ENCODE measurements around the gene AWAT1. TPM values are rescaled to one million over a fixed set of nuclear protein-coding genes. Genes with fewer than 3 reads are reported as not detected.
"Not testable (repeated sequence)": the region's sequence is repeated elsewhere in the genome, so short reads cannot be mapped to it uniquely, and the experiment has no call there.

AWAT1 gene
- total and polyA plus RNA-seq, 2 donors = not detected

DNA sequence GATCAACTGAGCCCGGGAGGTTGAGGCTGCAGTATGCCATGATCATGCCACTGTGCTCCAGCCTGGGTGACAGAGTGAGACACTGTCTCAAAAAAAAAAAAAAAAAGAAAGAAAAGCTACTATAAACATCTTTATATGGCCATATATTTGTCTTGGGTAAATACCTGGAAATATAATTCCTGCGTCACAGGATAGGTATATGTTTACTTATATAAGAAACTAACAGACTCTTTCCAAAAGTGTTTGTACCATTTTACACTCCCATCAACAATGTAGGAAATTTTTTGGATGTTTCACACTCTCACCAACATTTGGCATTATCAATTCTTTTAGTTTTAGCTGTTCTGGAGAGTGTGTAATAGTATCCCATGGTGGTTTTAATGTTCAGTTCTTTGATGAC lies 12.8 kb downstream of the AWAT1 start:
- Histone ChIP-seq H3K36me3 (ENCODE audit: insufficient read depth) (no peaks in the 10 kb centered on the region), H3K27ac (ENCODE audit: low read depth) (no peak overlapping the region), H3K4me3 (ENCODE audit: low read depth, low read length) (no peak overlapping the region), H3K4me1 (ENCODE audit: insufficient read depth) (no peaks in the 10 kb centered on the region)
- 89% methylated on average over 2 of the region's 2 CpGs for WGBS
- DNase-seq (ENCODE audit: extremely low spot score) = no peak

GRCh38 chrX:70252491-70252890 lies 18.0 kb downstream of the AWAT1 start:
- Histone ChIP-seq H3K4me1 (ENCODE audit: insufficient read depth) (no peaks in the 10 kb centered on the region), H3K27ac (ENCODE audit: low read depth) (no peak overlapping the region), H3K4me3 (ENCODE audit: low read depth, low read length) (no peak overlapping the region), H3K36me3 (ENCODE audit: insufficient read depth) (no peaks in the 10 kb centered on the region)
- WGBS = 41% methylated on average over 2 of the region's 2 CpGs
- no peak for DNase-seq (ENCODE audit: extremely low spot score)

- H3K4me3 ChIP-seq (ENCODE audit: low read depth, low read length) = no peak overlapping the region
- H3K36me3 ChIP-seq (ENCODE audit: insufficient read depth) = no peaks in the 10 kb centered on the region
- H3K4me1 ChIP-seq (ENCODE audit: insufficient read depth) = no peaks in the 10 kb centered on the region
- H3K27ac ChIP-seq (ENCODE audit: low read depth) = no peak overlapping the region
- DNase-seq (ENCODE audit: extremely low spot score) = no peak
- WGBS = 91% methylated on average over 3 of the region's 3 CpGs
These were observed 19.1 kb downstream of the AWAT1 start for GRCh38 chrX:70253377-70254062.

GRCh38 chrX:70254063-70254400 lies 19.6 kb downstream of the AWAT1 start:
- H3K27ac ChIP-seq (ENCODE audit: low read depth) = no peak overlapping the region
- no peaks in the 10 kb centered on the region for H3K36me3 ChIP-seq (ENCODE audit: insufficient read depth)
- no peaks in the 10 kb centered on the region for H3K4me1 ChIP-seq (ENCODE audit: insufficient read depth)
- DNase-seq (ENCODE audit: extremely low spot score) = no peak
- WGBS = 84% methylated on average over 1 of the region's 1 CpG
- H3K4me3 ChIP-seq (ENCODE audit: low read depth, low read length) = no peak overlapping the region

DNA sequence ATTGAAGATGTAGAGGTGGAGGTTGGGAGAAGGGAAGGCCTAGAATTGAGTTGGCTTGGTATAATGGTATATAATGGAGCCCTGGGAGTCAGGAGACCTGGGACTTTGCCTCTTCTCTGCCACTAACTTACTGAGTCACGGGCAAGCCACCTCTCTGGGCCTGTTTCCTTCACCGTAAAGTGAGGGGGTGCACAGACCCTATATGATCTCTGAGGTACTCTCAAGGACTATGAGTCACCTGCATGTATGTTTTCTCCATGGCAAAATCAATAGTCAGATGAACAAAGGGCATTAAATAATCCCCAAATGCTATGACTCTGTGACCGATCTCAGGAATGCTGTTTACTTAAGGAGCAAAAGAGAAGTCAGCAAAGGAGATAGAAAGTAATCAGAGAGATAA lies 20.5 kb downstream of the AWAT1 start:
- no peak overlapping the region for H3K27ac ChIP-seq (ENCODE audit: low read depth)
- DNase-seq (ENCODE audit: extremely low spot score) = no peak
- H3K36me3 ChIP-seq (ENCODE audit: insufficient read depth) = peaks cover 2% of the 10 kb centered on the region
- no peak overlapping the region for H3K4me3 ChIP-seq (ENCODE audit: low read depth, low read length)
- no peaks in the 10 kb centered on the region for H3K4me1 ChIP-seq (ENCODE audit: insufficient read depth)
- 80% methylated on average over 3 of the region's 3 CpGs for WGBS

GRCh38 chrX:70255452-70255851 lies 21.0 kb downstream of the AWAT1 start:
- no peak overlapping the region for H3K27ac ChIP-seq (ENCODE audit: low read depth)
- DNase-seq (ENCODE audit: extremely low spot score) = no peak
- WGBS = 34% methylated on average over 2 of the region's 2 CpGs

GRCh38 chrX:70257423-70258288 lies 23.2 kb downstream of the AWAT1 start:
- DNase-seq (ENCODE audit: extremely low spot score) = no peak
- H3K36me3 ChIP-seq (ENCODE audit: insufficient read depth) = peaks cover 2% of the 10 kb centered on the region
- H3K4me3 ChIP-seq (ENCODE audit: low read depth, low read length) = no peak overlapping the region
- no peak overlapping the region for H3K27ac ChIP-seq (ENCODE audit: low read depth)
- WGBS = 83% methylated on average over 5 of the region's 5 CpGs
- H3K4me1 ChIP-seq (ENCODE audit: insufficient read depth) = no peaks in the 10 kb centered on the region

More at GRCh38 chrX:70255452-70255851, 21.0 kb downstream of the AWAT1 start:
- H3K36me3 ChIP-seq (ENCODE audit: insufficient read depth) = peaks cover 2% of the 10 kb centered on the region
- H3K4me3 ChIP-seq (ENCODE audit: low read depth, low read length) = no peak overlapping the region
- no peaks in the 10 kb centered on the region for H3K4me1 ChIP-seq (ENCODE audit: insufficient read depth)

- 68% methylated on average over 4 of the region's 4 CpGs for WGBS
- Histone ChIP-seq H3K4me3 (ENCODE audit: low read depth, low read length) (no peak within 1 kb of the TSS), H3K27ac (ENCODE audit: low read depth) (no peak within 1 kb of the TSS), H3K36me3 (ENCODE audit: insufficient read depth) (peaks cover 2% of the 10 kb centered on the region), H3K4me1 (ENCODE audit: insufficient read depth) (no peaks in the 10 kb centered on the region)
- no peak for DNase-seq (ENCODE audit: extremely low spot score)
These were observed 25.6 kb downstream of the AWAT1 start, which contains the start of gene P2RY4 for GRCh38 chrX:70260104-70260503. Gene P2RY4 (minus strand): TSS chrX:70260204. CDS start chrX:70259624, 580 bp downstream.

- DNase-seq (ENCODE audit: extremely low spot score) = no peak
- no peak overlapping the region for H3K4me3 ChIP-seq (ENCODE audit: low read depth, low read length)
- no peak overlapping the region for H3K27ac ChIP-seq (ENCODE audit: low read depth)
- peaks cover 2% of the 10 kb centered on the region for H3K36me3 ChIP-seq (ENCODE audit: insufficient read depth)
- 19% methylated on average over 7 of the region's 7 CpGs for WGBS
- H3K4me1 ChIP-seq (ENCODE audit: insufficient read depth) = no peaks in the 10 kb centered on the region
These were observed 28.6 kb downstream of the AWAT1 start for GRCh38 chrX:70262952-70263567.

- no peak for DNase-seq (ENCODE audit: extremely low spot score)
- WGBS = 25% methylated on average over 3 of the region's 3 CpGs
- Histone ChIP-seq H3K4me1 (ENCODE audit: insufficient read depth) (no peaks in the 10 kb centered on the region), H3K27ac (ENCODE audit: low read depth) (no peak overlapping the region), H3K4me3 (ENCODE audit: low read depth, low read length) (no peak overlapping the region), H3K36me3 (ENCODE audit: insufficient read depth) (no peaks in the 10 kb centered on the region)
These were observed 30.3 kb downstream of the AWAT1 start for GRCh38 chrX:70264784-70265183.

DNA sequence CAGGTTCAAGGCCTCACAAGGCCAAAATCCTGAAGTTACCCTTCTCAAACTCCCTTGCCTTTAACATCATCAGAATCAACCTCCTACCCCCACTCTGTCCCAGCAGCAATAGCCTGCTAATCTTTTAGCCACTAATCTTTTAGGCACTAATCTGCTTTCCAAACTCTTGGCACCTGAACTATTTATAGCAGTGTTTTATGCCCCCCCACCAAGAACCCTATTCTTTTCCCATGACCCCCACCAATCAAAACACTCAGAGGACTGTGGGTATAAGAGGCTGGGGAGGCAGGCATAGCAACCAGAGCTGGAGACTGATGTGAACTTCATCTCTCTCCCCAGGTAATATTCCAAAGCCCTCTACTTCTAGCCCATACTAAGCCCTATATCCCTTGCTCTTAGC lies 33.6 kb downstream of the AWAT1 start, which contains the start of gene ARR3:
ARR3 (plus strand) TSS at position 301 of the 400 bp plus-strand sequence. CDS start 1,052 bp downstream, outside the sequence.
- H3K27ac ChIP-seq (ENCODE audit: low read depth) = no peak within 1 kb of the TSS
- no peaks in the 10 kb centered on the region for H3K4me1 ChIP-seq (ENCODE audit: insufficient read depth)
- DNase-seq (ENCODE audit: extremely low spot score) = no peak
- H3K4me3 ChIP-seq (ENCODE audit: low read depth, low read length) = no peak within 1 kb of the TSS
- H3K36me3 ChIP-seq (ENCODE audit: insufficient read depth) = no peaks in the 10 kb centered on the region

DNA sequence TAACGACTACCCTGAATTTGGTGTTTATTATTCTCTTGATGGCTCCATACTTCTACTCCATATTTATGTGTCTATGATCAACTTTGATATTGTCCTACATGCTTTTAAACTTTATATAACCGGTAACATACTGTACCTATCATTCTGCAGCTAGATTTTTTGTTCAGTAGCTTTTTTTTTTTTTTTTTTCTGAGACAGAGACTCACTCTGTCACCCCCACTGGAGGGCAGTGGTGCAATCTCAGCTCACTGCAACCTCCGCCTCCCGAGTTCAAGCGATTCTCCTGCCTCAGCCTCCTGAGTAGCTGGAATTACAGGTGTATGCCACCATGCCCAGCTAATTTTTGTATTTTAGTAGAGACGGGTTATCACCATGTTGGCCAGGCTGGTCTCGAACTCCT lies 39.6 kb downstream of the AWAT1 start:
- H3K4me1 ChIP-seq (ENCODE audit: insufficient read depth); DNase-seq (ENCODE audit: extremely low spot score); H3K27ac ChIP-seq (ENCODE audit: low read depth); H3K4me3 ChIP-seq (ENCODE audit: low read depth, low read length); H3K36me3 ChIP-seq (ENCODE audit: insufficient read depth): not testable (repeated sequence)
- 82% methylated on average over 7 of the region's 7 CpGs for WGBS

GRCh38 chrX:70279081-70279480 lies 44.6 kb downstream of the AWAT1 start:
- 89% methylated on average over 3 of the region's 3 CpGs for WGBS
- DNase-seq (ENCODE audit: extremely low spot score) = no peak
- no peak overlapping the region for H3K4me3 ChIP-seq (ENCODE audit: low read depth, low read length)
- H3K4me1 ChIP-seq (ENCODE audit: insufficient read depth) = no peaks in the 10 kb centered on the region
- H3K27ac ChIP-seq (ENCODE audit: low read depth) = no peak overlapping the region
- no peaks in the 10 kb centered on the region for H3K36me3 ChIP-seq (ENCODE audit: insufficient read depth)

GRCh38 chrX:70280573-70280972 lies 46.1 kb downstream of the AWAT1 start:
- Histone ChIP-seq H3K36me3 (ENCODE audit: insufficient read depth) (peaks cover 2% of the 10 kb centered on the region), H3K4me1 (ENCODE audit: insufficient read depth) (no peaks in the 10 kb centered on the region), H3K4me3 (ENCODE audit: low read depth, low read length) (no peak overlapping the region), H3K27ac (ENCODE audit: low read depth) (no peak overlapping the region)
- no peak for DNase-seq (ENCODE audit: extremely low spot score)
- WGBS = 88% methylated on average over 3 of the region's 3 CpGs
